Epithelial cell of proximal tubule (primary cell): ENCODE results near the gene FARSA. TPM values are rescaled to one million over a fixed set of nuclear protein-coding genes. Genes with fewer than 3 reads are reported as not detected.
"Not testable (repeated sequence)": the region's sequence is repeated elsewhere in the genome, so short reads cannot be mapped to it uniquely, and the experiment has no call there.

Experiments used
- DNase-seq: peaks from one replicate; pipeline ENCODE4 v3.0.0-alpha.2; 2011; ENCODE audit warnings: low read depth
- H3K4me3 ChIP-seq: 2 replicates; pipeline ENCODE4 v1.5.1; 2011; ENCODE audit warnings: low read depth, mild to moderate bottlenecking, low read length
- total RNA-seq: library from RNA; depleted of rRNA; stranded (reverse); fragments of >200 nt; gene quantifications from 2 replicates; pipeline ENCODE4 v1.2.3, GENCODE V29; 2015
- TF ChIP-seq, protein P1 (sequence below): conservative IDR thresholded peaks from 2 replicates; pipeline ENCODE4 v1.5.1; 2012; ENCODE audit warnings: low read depth, mild to moderate bottlenecking, low read length

Gene FARSA
- total RNA-seq, 1 donor from 2014 or later = 89.1 TPM

DNA sequence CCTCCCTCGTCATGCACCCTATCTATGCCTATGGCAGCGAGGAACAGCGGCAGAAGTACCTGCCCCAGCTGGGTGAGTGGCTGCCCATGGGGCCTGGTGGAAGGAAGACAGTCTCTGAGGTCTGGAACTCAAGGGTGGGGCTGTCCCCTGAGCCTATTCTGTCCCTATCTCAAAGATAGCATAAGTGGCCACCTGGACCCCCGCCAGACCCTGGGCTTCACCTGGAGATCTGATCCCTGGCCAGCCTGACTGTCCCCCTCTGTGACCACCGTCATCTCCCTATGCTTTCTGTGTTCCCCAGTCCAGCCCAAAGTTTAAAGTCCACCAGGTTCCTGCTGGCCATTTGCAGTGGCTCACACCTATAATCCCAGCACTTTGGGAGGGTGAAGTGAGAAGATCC is 39.9 kb downstream of the FARSA start:
- DNase-seq = no peak
- no peak overlapping the region for H3K4me3 ChIP-seq
- TF ChIP-seq, protein P1, sequence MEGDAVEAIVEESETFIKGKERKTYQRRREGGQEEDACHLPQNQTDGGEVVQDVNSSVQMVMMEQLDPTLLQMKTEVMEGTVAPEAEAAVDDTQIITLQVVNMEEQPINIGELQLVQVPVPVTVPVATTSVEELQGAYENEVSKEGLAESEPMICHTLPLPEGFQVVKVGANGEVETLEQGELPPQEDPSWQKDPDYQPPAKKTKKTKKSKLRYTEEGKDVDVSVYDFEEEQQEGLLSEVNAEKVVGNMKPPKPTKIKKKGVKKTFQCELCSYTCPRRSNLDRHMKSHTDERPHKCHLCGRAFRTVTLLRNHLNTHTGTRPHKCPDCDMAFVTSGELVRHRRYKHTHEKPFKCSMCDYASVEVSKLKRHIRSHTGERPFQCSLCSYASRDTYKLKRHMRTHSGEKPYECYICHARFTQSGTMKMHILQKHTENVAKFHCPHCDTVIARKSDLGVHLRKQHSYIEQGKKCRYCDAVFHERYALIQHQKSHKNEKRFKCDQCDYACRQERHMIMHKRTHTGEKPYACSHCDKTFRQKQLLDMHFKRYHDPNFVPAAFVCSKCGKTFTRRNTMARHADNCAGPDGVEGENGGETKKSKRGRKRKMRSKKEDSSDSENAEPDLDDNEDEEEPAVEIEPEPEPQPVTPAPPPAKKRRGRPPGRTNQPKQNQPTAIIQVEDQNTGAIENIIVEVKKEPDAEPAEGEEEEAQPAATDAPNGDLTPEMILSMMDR = no peak

DNA sequence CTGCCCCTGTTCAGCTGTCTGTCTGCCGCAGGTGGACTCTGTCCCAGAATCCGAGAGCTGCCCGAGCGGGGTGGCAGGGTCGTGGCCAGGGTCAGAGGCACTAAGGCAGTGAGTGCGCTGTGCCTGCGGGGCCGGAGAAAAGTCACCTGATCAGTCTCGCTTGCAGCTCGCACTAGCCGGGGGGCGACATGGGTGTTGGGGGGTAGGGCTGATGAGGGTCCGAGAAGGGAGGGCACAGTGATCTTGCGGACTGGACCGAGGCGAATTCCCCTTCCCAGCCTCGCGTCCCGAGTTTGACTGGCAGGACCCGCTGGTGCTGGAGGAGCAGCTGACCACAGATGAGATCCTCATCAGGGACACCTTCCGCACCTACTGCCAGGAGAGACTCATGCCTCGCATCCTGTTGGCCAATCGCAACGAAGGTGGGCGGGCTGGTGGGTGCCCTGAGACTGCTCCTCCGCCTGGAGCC is 41.9 kb downstream of the FARSA start:
- peak overlapping the region; percentile 86 for H3K4me3 ChIP-seq
- TF ChIP-seq, protein P1 = no peak
- no peak for DNase-seq

DNA sequence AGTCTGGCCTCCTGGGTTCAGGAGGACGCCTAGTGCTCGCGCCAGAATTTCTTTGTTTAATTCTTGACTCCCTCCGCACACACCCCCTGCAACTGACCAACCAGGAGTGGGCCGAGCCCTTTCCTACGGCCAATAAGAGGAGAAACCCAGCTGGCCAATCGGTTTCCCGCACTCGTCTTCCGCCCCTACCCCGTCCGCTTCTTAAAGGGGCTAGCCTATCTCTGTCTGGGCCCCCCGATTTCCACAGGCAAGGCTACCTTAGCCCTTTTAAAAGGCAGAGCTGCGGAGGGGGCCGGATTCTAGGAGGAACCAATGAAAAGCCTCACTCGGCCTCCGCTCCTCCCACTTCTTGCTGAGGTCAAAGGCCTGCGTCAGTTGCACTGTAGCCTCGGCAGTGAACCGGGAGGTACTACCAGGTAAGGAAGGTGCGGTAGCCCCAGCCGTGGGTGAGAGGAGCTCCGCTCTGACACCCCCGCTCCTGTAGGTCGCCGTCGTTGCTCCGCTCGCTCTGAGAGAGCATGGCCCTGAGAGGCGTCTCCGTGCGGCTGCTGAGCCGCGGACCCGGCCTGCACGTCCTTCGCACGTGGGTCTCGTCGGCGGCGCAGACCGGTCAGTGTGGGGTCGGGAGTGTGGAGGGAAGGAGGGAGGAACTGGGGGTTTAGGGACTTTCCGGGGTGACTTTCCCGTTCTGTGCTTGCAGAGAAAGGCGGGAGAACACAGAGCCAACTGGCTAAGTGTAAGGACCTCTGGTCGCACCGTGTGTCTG is 42.5 kb downstream of the FARSA start, which contains the start of gene GCDH:
Gene GCDH (plus strand): TSS at position 374 of the 766 bp plus-strand sequence. CDS start 145 bp downstream, at position 519.
- H3K4me3 ChIP-seq = peak within 1 kb of the TSS; percentile 86
- DNase-seq = peak; percentile 92
- TF ChIP-seq, protein P1 = peak; percentile 5

DNA sequence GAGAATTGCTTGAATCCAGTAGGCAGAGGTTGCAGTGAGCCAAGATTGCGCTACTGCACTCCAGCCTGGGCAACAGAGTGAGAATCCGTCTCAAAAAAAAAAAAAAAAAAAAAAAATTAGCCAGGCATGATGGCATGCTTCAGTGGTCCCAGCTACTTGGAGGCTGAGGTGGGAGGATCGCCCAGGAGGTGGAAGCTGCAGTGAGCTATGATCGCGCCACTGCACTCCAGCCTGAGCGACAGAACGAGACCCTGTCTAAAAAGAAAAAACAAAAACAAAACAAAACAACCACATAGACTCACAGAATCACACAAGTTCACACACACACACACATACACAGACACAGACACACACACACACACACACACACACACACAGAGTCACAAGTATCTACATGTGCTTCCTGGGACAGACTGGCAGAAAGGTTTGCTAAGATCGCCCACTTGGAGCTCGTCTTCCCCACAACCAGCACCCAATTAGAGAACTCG is 43.2 kb downstream of the FARSA start:
- H3K4me3 ChIP-seq = peak overlapping the region; percentile 12
- not testable (repeated sequence) for DNase-seq

DNA sequence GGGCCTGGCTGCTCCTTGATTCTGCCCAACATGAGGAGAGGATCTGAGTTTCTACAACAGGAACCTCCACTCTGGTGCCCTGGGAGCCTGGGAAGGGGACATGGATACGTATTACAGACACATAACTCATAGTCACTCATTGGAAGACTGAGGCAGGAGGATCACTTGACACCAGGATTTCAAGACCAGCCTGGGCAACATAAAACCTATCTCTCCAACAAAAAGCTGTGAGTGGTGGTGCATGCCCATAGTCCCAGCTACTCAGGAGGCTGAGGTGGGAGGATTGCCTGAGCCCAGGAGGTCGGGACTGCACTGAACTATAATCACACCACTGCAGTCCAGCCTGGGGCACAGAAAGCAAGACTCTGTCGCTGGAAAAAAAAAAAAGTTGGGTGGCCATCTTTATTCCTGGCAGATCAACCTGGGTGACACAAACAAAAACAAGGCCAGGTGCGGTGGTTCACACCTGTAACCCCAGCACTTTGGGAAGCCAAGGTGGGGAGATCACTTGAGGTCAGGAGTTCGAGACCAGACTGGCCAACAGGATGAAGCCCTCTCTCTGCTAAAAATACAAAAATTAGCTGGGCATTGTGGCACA is 45.4 kb downstream of the FARSA start:
- no peak overlapping the region for H3K4me3 ChIP-seq
- TF ChIP-seq, protein P1 = no peak
- DNase-seq = no peak

DNA sequence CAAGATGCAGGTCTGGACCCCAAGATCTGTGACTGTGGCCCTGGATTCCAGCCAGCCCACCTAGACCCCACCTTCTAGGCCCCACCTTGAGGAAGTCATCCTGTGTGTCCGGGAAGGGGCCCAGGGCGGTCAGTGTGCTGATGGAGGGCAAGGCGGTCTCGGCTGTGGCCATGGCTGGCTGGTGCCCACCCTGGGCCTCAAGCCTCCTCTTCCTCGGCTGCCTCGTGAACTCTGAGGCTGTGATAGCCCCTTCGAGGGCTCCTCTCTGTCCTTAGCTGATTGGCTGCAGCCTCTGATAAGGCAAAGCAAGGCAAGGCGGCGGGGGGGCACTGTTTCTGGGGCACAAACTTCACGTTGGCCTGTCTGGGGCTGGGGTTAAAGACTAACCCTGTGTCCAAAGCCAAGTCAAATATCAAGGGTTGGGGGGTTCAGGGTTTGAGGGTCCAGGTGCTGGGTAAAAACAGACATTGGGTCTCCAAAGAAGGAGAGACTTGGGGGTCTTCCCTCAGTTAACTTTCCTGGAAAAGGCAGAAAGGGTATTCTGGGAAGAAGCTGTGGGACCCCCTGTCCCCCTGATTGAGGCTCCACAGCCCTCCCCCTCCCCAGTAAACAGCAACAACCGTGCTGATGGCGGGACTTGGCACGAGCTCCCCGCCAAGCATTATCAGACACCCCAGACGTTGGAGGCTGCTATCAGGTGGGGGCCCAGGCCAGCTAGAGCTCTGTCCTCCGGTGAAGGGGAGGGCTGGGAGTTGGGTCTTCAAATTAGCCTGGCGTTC is 46.4 kb downstream of the FARSA start, which contains the start of gene KLF1:
Gene KLF1 (minus strand): TSS at position 233 of the 779 bp plus-strand sequence. CDS start 61 bp downstream, at position 172.
- no peak for DNase-seq
- TF ChIP-seq, protein P1 = no peak
- no peak within 1 kb of the TSS for H3K4me3 ChIP-seq

DNA sequence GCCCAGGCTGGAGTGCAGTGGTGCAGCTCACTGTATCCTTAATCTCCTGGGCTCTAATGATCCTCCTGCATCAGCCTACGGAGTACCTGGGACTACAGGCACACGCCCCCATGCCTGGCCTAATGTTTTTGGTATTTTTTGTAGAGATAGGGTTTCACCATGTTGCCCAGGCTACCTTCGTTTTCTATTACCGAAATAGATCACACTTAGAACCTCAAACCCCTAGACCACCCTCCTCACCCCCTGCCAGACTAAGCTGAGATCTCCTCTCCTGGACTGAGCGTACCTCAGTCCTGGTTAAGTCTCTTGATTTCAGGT is 46.9 kb downstream of the FARSA start:
- TF ChIP-seq, protein P1 = no peak
- no peak for DNase-seq

More for the DNA sequence above, 46.9 kb downstream of the FARSA start:
- H3K4me3 ChIP-seq = no peak overlapping the region
